ENCODE measurements around the gene VPS16. TPM values are rescaled to one million over a fixed set of nuclear protein-coding genes. Genes with fewer than 3 reads are reported as not detected.

VPS16 gene
- total RNA-seq, 4 donors from 2014 or later: 35.7 to 37.4 (median 36.1) TPM

DNA sequence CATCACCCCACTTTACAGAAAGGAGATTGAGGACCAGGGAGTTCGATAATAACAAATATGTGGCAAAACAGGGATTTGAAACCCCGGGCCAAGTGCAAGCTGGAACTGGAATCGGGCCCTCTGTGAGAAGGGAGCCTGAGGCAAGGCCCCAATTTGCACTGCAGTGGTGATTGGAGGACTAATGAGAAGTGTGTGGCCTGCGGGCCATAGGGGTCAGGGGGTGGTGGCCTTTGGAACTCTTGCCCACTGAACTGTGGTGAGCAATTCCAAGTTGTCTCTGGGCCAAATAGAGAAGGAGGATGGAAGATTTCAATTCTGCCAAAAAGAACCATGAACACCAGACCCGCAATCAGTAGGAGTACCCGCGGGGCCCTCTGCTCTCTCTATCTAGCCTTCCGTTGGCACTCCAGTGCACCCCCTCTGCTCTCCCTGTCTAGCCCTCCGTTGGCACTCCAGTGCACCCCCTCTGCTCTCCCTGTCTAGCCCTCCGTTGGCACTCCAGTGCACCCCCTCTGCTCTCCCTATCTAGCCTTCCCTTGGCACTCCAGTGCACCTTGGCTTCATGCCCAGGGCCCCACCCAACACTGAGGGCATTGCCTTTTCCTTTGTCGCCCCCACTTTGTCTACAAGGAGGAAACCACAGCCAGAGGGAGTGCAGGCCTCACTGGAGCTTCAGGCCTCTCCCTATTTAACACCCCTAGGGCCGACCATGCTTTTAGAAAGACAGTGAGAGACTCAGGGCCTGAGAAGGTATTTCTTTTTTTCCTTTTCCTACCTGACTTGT, 26.7 kb downstream of the VPS16 start:
- 72% methylated on average over 12 of the region's 12 CpGs for WGBS
- TF ChIP-seq POLR2A (IDR thresholded peaks at IDR 0.05): no peak
- TF ChIP-seq, protein P1, sequence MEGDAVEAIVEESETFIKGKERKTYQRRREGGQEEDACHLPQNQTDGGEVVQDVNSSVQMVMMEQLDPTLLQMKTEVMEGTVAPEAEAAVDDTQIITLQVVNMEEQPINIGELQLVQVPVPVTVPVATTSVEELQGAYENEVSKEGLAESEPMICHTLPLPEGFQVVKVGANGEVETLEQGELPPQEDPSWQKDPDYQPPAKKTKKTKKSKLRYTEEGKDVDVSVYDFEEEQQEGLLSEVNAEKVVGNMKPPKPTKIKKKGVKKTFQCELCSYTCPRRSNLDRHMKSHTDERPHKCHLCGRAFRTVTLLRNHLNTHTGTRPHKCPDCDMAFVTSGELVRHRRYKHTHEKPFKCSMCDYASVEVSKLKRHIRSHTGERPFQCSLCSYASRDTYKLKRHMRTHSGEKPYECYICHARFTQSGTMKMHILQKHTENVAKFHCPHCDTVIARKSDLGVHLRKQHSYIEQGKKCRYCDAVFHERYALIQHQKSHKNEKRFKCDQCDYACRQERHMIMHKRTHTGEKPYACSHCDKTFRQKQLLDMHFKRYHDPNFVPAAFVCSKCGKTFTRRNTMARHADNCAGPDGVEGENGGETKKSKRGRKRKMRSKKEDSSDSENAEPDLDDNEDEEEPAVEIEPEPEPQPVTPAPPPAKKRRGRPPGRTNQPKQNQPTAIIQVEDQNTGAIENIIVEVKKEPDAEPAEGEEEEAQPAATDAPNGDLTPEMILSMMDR (IDR thresholded peaks at IDR 0.05): no peak
- no peak for TF ChIP-seq EP300 (IDR thresholded peaks at IDR 0.05)
- TF ChIP-seq POLR2AphosphoS5 (IDR thresholded peaks at IDR 0.05): no peak
- Histone ChIP-seq H3K36me3 (peaks cover 44% of the 10 kb centered on the region), H3K4me1 (peaks cover 20% of the 10 kb centered on the region), H3K4me3 (no peak overlapping the region), H3K27me3 (no peaks in the 10 kb centered on the region), H3K9me3 (no peaks in the 10 kb centered on the region), H3K27ac (no peak overlapping the region)
- no peak for DNase-seq (ENCODE audit: low spot score in 2 of 2)

DNA sequence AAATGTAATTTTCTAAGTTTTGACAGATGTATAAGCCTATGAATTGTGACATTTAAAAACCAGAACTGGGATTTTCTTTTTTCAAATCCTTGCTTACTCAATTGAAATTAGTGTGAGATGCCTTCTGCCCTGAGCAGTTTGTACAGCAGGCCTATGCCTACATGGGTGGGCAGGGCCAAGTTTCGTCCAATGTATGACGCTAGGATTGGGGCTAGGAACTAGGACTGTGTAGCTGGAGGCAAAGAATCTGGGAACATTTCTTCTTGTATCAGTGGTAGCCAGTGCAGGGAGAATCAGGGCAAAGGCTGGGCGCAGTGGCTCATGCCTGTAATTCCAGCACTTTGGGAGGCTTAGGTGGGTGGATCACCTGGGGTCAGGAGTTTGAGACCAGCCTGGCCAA, 28.8 kb downstream of the VPS16 start:
- H3K36me3 ChIP-seq: peaks cover 23% of the 10 kb centered on the region
- TF ChIP-seq, protein P1 (IDR thresholded peaks at IDR 0.05): no peak
- TF ChIP-seq POLR2A (IDR thresholded peaks at IDR 0.05): no peak
- no peak for DNase-seq (ENCODE audit: low spot score in 2 of 2)
- WGBS: 96% methylated on average over 3 of the region's 3 CpGs
- no peak overlapping the region for H3K4me3 ChIP-seq
- H3K4me1 ChIP-seq: peaks cover 31% of the 10 kb centered on the region
- no peaks in the 10 kb centered on the region for H3K9me3 ChIP-seq
- no peaks in the 10 kb centered on the region for H3K27me3 ChIP-seq
- no peak overlapping the region for H3K27ac ChIP-seq

DNA sequence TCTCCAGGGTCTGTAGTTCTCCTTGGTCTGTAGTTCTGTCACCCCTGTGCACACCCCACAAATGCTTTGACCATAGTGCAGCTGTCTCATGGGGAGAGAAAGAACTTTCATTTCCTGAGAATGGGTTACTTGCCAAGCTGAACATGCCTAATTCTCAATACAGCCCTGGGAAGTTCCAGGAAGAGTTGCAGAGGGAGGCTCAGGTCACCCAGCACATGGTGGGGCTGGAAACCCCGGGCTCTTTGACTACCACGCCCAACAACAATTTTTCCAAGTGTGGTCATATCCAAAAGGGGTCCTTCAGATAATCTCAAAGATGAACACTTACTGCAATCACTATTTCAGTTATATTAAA, 30.5 kb downstream of the VPS16 start:
- no peak for DNase-seq (ENCODE audit: low spot score in 2 of 2)
- H3K27me3 ChIP-seq: no peaks in the 10 kb centered on the region
- peaks cover 6% of the 10 kb centered on the region for H3K36me3 ChIP-seq
- H3K4me3 ChIP-seq: no peak overlapping the region
- no peaks in the 10 kb centered on the region for H3K9me3 ChIP-seq
- peak overlapping the region; percentile 30 for H3K27ac ChIP-seq
- peaks cover 47% of the 10 kb centered on the region for H3K4me1 ChIP-seq
- no peak for TF ChIP-seq POLR2AphosphoS5 (IDR thresholded peaks at IDR 0.05)
- TF ChIP-seq, protein P1 (IDR thresholded peaks at IDR 0.05): no peak
- no peak for TF ChIP-seq POLR2A (IDR thresholded peaks at IDR 0.05)
- no peak for TF ChIP-seq EP300 (IDR thresholded peaks at IDR 0.05)
- 25% methylated on average over 2 of the region's 2 CpGs for WGBS

DNA sequence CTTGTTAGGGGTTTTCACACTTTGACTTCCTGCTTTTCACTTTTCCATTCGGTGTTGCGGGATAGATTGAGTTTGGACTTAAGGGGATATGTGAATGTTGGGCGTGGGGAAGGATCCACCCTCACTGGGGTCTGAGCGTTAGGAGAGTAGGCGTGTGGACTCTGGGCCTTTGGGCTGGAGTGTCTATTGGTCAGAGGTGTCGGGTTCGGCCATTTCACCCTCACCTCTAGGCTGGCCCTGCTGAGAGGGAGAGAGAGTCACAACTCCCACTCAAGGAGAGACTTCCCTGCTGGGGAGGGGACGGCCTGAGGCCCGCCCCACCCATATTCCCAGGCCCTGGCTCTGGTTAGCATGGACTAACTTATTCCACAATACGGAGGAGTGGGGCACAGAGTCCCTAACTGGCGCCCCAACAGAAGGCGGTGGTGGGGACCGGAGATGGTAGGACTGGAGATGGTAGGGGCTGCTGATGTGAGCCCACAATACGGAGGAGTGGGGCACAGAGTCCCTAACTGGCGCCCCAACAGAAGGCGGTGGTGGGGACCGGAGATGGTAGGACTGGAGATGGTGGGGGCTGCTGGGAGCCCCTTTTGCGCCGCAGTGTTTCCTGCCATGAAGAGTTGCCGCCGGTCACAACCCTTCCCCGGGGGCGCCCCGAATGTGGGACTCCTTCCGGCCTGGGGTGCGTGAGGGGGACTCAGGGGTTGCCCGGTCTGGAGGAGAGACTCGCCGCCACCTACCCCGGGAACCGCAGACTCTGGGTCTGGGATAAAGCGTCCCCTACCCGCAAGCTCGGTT, 31.3 kb downstream of the VPS16 start:
- Histone ChIP-seq H3K27ac (no peak overlapping the region), H3K4me1 (peaks cover 47% of the 10 kb centered on the region)
- TF ChIP-seq EP300 (IDR thresholded peaks at IDR 0.05) (no peak), POLR2AphosphoS5 (IDR thresholded peaks at IDR 0.05) (no peak), POLR2A (IDR thresholded peaks at IDR 0.05) (no peak)
- TF ChIP-seq, protein P1 (IDR thresholded peaks at IDR 0.05): no peak

DNA sequence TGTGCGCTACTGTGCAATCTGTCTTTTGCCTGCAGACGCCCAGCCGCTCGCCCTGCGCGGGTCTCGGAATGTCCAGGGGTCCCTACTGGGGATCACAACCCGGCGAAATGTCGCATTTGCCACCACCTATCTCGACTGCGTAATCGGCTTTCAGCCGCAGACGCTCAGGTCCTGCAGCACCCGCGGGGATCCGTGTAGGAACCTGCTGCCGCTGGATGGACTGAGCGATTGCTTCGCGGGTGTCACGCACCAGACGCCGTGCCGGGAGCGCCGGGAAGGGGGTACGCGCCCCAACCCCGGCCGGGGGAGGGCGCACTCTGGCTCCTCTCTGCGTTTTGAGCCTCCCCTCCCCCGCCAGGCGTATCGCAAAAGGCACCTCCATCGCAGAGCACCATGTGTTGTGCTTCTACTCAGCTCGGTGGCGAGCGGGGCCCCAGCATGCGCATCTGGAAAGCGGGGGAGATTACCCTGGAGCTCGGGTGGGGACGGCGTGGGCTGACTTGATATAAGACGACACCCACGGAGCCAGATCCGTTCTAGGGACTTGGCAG, 32.0 kb downstream of the VPS16 start:
- Histone ChIP-seq H3K4me1 (peaks cover 47% of the 10 kb centered on the region), H3K27ac (peak overlapping the region; percentile 90)
- WGBS: 0% methylated on average over 17 of the region's 49 CpGs

More for the DNA sequence above, 31.3 kb downstream of the VPS16 start:
- peak overlapping the region; percentile 75 for H3K4me3 ChIP-seq
- WGBS: 43% methylated on average over 14 of the region's 34 CpGs
- H3K27me3 ChIP-seq: no peaks in the 10 kb centered on the region
- no peaks in the 10 kb centered on the region for H3K36me3 ChIP-seq
- H3K9me3 ChIP-seq: no peaks in the 10 kb centered on the region
- no peak for DNase-seq (ENCODE audit: low spot score in 2 of 2)

More for the DNA sequence above, 32.0 kb downstream of the VPS16 start:
- no peak for TF ChIP-seq POLR2A (IDR thresholded peaks at IDR 0.05)
- TF ChIP-seq, protein P1 (IDR thresholded peaks at IDR 0.05): peak in 1 of 2 donors; percentile 17
- no peaks in the 10 kb centered on the region for H3K9me3 ChIP-seq
- no peaks in the 10 kb centered on the region for H3K36me3 ChIP-seq
- H3K27me3 ChIP-seq: no peaks in the 10 kb centered on the region
- DNase-seq (ENCODE audit: low spot score in 2 of 2): peak in 1 of 2 donors; percentile 78
- H3K4me3 ChIP-seq: peak overlapping the region; percentile 75

Data from suprapubic skin (tissue), 4 donors.